HS-5 (cell line): ENCODE data around the gene NPL.

Experiments used
- DNase-seq: peaks from one replicate; pipeline ENCODE4 v3.0.0-alpha.2; 2012; ENCODE audit warnings: low read depth

Gene NPL

GRCh38 chr1:182867861-182868260 lies 78.3 kb downstream of the NPL start:
- DNase-seq: no peak

DNA sequence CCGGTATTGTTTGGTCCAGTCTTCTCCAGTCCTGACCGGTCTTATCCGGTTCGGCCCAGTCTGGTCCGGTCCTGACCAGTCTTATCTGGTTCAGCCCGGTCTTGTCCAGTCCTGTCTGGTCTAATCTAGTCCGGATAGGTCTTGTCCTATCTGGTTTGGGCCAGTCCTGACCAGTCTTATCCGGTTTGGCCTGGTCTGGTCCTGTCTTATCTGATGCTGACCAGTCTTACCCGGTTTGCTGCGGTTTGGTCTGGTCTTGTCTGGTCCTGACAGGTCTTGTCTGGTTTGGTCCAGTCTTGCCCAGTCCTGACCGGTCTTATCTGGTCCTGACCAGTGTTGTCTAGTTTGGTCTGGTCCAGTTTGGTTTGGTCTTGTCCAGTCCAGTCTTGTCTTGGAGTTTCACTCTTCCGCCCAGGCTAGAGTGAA lies 79.7 kb downstream of the NPL start:
- no peak for DNase-seq

DNA sequence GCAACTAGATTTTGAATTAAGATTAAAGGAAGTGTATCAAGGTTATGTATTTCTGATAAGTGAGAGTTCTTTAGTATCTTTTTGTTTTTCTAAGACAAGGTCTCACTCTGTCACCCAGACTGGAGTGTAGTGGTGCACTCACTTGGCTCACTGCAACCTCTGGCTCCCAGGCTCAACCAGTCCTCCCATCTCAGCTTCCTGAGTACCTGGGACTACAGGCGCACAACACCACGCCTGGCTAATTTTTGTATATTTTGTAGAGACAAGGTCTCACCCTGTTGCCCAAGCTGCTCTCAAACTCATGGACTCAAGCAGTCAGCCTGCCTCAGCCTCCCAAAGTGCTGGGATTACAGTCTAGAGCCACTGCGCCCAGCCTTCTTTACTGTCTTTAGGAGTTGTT lies 83.3 kb downstream of the NPL start:
- DNase-seq: no peak

- no peak for DNase-seq
Observed at GRCh38 chr1:182875889-182876288, 86.3 kb downstream of the NPL start.

GRCh38 chr1:182877331-182877730 lies 87.8 kb downstream of the NPL start:
- DNase-seq: no peak

DNA sequence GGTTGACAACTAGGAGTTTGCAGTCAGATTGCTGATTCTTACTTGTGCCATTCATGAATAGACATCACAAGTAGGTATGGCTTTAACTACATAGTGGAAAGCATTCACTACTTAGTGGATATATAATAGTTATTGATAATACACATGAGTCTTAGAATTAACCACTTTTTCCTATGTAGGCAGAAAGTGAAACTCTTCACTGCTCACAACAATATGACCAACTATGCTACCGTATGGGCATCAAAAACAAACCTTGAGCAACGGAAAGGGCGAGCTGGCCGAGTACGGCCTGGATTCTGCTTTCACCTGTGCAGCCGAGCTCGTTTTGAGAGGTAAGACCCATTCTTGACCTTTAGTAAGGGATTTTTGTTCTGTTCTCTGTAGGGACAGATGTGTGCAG lies 88.3 kb downstream of the NPL start:
- DNase-seq: no peak
